NCI-H510A (cell line): ENCODE data around the gene RHOH.

ENCODE experiments used
- DNase-seq: peaks from one replicate; lab custom pipeline; 2025; lab: John Stamatoyannopoulos, UW

The RHOH gene

DNA sequence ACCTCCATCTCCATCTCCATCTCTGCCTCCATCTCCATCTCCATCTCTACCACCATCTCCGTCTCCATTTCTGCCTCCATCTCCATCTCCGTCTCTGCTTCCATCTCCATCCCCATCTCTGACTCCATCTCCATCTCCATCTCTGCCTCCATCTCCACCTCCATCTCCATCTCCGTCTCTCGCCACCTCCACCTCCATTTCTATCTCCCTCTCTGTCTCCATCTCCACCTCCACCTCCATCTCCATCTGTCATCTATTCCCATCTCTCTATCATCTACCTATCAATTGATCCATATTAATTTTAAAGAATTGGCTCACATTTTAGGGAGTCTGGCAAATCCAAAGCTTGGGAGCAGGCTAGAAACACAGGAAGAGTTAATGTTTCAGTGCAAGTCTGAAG, 98.7 kb downstream of the RHOH start:
- no peak for DNase-seq
